ENCODE results near the gene NRARP. TPM values are rescaled to one million over a fixed set of nuclear protein-coding genes. Genes with fewer than 3 reads are reported as not detected.
"Not testable (repeated sequence)": the region's sequence is repeated elsewhere in the genome, so short reads cannot be mapped to it uniquely, and the experiment has no call there.

The NRARP gene
- total RNA-seq, 1 donor from 2014 or later = 2.2 TPM

GRCh38 chr9:137341227-137341626 is 39.2 kb upstream of the NRARP start:
- no peak for DNase-seq (ENCODE audit: low read depth)
- no peak for TF ChIP-seq CTCF (conservative IDR thresholded peaks at IDR 0.05; ENCODE audit: low read depth, low read length)
- H3K4me3 ChIP-seq (ENCODE audit: low read depth, low read length) = no peak overlapping the region

DNA sequence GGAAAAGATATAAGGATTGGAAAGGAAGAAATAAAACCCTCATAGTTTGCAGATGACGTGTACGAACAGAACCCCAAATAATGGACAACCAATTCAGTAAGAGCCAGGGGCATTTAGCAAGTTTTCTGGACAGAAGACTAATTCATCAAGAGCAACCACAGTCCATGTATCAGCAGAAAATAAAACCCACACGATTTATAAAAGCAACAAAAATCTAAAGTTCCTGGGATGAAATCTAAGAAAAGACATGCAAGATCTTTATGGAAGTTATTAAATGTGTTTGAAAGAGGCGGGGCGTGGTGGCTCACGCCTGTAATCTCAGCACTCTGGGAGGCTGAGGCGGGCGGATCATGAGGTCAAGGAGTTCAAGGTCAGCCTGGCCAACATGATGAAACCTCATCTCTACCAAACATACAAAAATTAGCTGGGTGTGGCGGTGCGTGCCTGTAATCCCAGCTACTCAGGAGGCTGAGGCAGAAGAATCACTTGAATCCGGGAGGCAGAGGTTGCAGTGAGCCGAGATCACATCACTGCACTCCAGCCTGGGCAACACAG is 37.9 kb upstream of the NRARP start:
- not testable (repeated sequence) for DNase-seq (ENCODE audit: low read depth); H3K4me3 ChIP-seq (ENCODE audit: low read depth, low read length)

DNA sequence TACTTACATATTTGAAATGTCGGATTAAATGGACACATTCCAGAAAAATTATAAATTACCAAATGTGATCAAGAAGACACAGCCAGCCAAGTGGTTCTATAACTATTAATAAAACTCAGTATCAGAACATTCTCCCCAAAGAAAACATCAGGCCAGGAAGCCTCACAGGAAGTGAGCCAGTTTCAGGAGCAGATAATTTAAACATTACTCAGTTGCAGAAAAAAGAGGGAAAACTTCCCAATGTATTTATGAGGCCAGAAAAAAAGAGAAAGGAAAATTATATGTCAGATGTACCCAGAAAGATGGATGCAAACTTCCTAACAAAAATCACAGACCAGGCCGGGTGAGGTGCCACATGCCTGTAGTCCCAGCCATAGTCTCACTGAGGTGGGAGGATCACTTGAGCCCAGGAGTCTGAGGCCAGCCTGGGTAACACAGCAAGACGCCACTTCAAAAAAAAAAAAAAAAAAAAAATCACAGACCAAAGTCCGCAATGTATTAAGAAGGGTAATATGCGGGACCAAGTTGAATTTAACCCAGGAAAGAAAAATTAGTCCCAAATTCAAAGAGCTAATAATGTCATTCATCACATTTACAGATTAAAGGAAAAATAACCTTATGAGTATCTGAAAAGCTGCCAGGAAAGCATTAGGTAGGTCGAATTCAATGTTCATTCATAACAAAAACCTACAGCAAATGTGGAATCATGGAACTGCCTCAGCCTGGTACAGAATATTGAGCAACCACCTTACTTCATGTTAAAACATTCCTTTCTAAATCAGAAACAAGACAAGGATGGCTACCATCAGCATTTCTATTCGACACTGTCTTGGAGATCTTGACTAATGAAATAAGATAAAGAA is 37.2 kb upstream of the NRARP start:
- TF ChIP-seq CTCF (conservative IDR thresholded peaks at IDR 0.05; ENCODE audit: low read depth, low read length) = no peak
- no peak for DNase-seq (ENCODE audit: low read depth)
- H3K4me3 ChIP-seq (ENCODE audit: low read depth, low read length) = no peak overlapping the region

- TF ChIP-seq CTCF (conservative IDR thresholded peaks at IDR 0.05; ENCODE audit: low read depth, low read length) = no peak
- no peak overlapping the region for H3K4me3 ChIP-seq (ENCODE audit: low read depth, low read length)
- no peak for DNase-seq (ENCODE audit: low read depth)
Observed at GRCh38 chr9:137336735-137337134, 34.7 kb upstream of the NRARP start.

GRCh38 chr9:137333016-137333671 is 31.1 kb upstream of the NRARP start:
- no peak for TF ChIP-seq CTCF (conservative IDR thresholded peaks at IDR 0.05; ENCODE audit: low read depth, low read length)
- H3K4me3 ChIP-seq (ENCODE audit: low read depth, low read length) = no peak overlapping the region
- no peak for DNase-seq (ENCODE audit: low read depth)

GRCh38 chr9:137331929-137332328 is 29.9 kb upstream of the NRARP start:
- H3K4me3 ChIP-seq (ENCODE audit: low read depth, low read length) = no peak overlapping the region
- no peak for DNase-seq (ENCODE audit: low read depth)
- TF ChIP-seq CTCF (conservative IDR thresholded peaks at IDR 0.05; ENCODE audit: low read depth, low read length) = no peak

GRCh38 chr9:137330689-137331088 is 28.6 kb upstream of the NRARP start:
- TF ChIP-seq CTCF (conservative IDR thresholded peaks at IDR 0.05; ENCODE audit: low read depth, low read length) = no peak
- H3K4me3 ChIP-seq (ENCODE audit: low read depth, low read length) = no peak overlapping the region
- no peak for DNase-seq (ENCODE audit: low read depth)

- not testable (repeated sequence) for H3K4me3 ChIP-seq (ENCODE audit: low read depth, low read length); DNase-seq (ENCODE audit: low read depth)
Observed at GRCh38 chr9:137329590-137329989, 27.5 kb upstream of the NRARP start.

- not testable (repeated sequence) for DNase-seq (ENCODE audit: low read depth); H3K4me3 ChIP-seq (ENCODE audit: low read depth, low read length)
Observed at GRCh38 chr9:137327641-137328550, 25.8 kb upstream of the NRARP start.
